ENCODE measurements around the gene ZAP70. TPM values are rescaled to one million over a fixed set of nuclear protein-coding genes. Genes with fewer than 3 reads are reported as not detected.

ZAP70 gene
- total and polyA plus RNA-seq, 2 donors (not counting 3 experiments of a cell fraction or from before 2014, with no cell fraction given): 0.14 TPM; not detected in 1

- H4K20me1 ChIP-seq (replicated peaks; ENCODE audit: control insufficient read depth, extremely low read depth, insufficient read depth, low read length): no peaks in the 10 kb centered on the region
- H3K9me1 ChIP-seq (replicated peaks; ENCODE audit: control insufficient read depth, extremely low read depth, insufficient read depth, low read length): no peaks in the 10 kb centered on the region
- no peak overlapping the region for H3K27ac ChIP-seq (ENCODE audit: insufficient read depth, low read depth, low read length)
- no peaks in the 10 kb centered on the region for H3K79me2 ChIP-seq (ENCODE audit: control insufficient read depth, insufficient read depth, low read length)
- H3K4me1 ChIP-seq (ENCODE audit: control insufficient read depth, extremely low read depth, insufficient read depth, low read length): no peaks in the 10 kb centered on the region
- dilution Hi-C loops (cut with MboI; ENCODE audit: extremely low pct_ligation_motif_present, low sequenced_read_pairs) (no loop called here), intact Hi-C loops (cut with micrococcal nuclease) (no loop called here)
- BruUV-seq (replicated peaks): no TSS peak
- ChIA-PET POLR2A (no interaction called here), CTCF (interaction anchor here (1.5 kb wide), 1 partner anchor 18 kb away, joined by 3 read pairs; no protein-coding TSS in a partner anchor)
- no peak overlapping the region for H3K9ac ChIP-seq (replicated peaks; ENCODE audit: extremely low read depth, insufficient read depth, low read length)
- H3K4me2 ChIP-seq (ENCODE audit: insufficient read depth, low read length): no peak overlapping the region
- H3K27me3 ChIP-seq (ENCODE audit: control insufficient read depth in 2 of 2, insufficient read depth in 2 of 2, low read length in 2 of 2): no peaks in the 10 kb centered on the region
- H2AFZ ChIP-seq (ENCODE audit: low read depth, low read length): no peak overlapping the region
- peaks cover 0 to 19% of the 10 kb centered on the region in 2 experiments for H3K36me3 ChIP-seq (ENCODE audit: control insufficient read depth in 2 of 2, extremely low read depth in 1 of 2, insufficient read depth in 2 of 2, low read length in 2 of 2)
- DNase-seq (ENCODE audit: low read depth, low spot score) (no peak), FAIRE-seq (no peak)
- no peaks in the 10 kb centered on the region for H3K9me3 ChIP-seq (replicated peaks; ENCODE audit: control insufficient read depth, insufficient read depth, low read length)
- no peak overlapping the region for H3K4me3 ChIP-seq (replicated peaks in 1 of 3; ENCODE audit: insufficient read depth in 1 of 3, low read depth in 1 of 3, low read length in 3 of 3)
- TF ChIP-seq POLR2A (IDR thresholded peaks at IDR 0.05; ENCODE audit: low read depth, low read length) (no peak), GATA2 (IDR thresholded peaks at IDR 0.05; ENCODE audit: insufficient read depth, insufficient read length, low read depth, low read length) (no peak), FOS (IDR thresholded peaks at IDR 0.05; ENCODE audit: borderline replicate concordance, insufficient read depth, low read length) (no peak)
- TF ChIP-seq, protein P1, sequence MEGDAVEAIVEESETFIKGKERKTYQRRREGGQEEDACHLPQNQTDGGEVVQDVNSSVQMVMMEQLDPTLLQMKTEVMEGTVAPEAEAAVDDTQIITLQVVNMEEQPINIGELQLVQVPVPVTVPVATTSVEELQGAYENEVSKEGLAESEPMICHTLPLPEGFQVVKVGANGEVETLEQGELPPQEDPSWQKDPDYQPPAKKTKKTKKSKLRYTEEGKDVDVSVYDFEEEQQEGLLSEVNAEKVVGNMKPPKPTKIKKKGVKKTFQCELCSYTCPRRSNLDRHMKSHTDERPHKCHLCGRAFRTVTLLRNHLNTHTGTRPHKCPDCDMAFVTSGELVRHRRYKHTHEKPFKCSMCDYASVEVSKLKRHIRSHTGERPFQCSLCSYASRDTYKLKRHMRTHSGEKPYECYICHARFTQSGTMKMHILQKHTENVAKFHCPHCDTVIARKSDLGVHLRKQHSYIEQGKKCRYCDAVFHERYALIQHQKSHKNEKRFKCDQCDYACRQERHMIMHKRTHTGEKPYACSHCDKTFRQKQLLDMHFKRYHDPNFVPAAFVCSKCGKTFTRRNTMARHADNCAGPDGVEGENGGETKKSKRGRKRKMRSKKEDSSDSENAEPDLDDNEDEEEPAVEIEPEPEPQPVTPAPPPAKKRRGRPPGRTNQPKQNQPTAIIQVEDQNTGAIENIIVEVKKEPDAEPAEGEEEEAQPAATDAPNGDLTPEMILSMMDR (IDR thresholded peaks at IDR 0.05; ENCODE audit: extremely low read depth in 1 of 2, insufficient read depth in 1 of 2, low read depth in 1 of 2, low read length in 2 of 2): no peak
Measured at GRCh38 chr2:97758131-97758705, 44.8 kb downstream of the ZAP70 start.

- Histone ChIP-seq H3K36me3 (ENCODE audit: control insufficient read depth in 2 of 2, extremely low read depth in 1 of 2, insufficient read depth in 2 of 2, low read length in 2 of 2) (peaks cover 0 to 21% of the 10 kb centered on the region in 2 experiments), H3K4me1 (ENCODE audit: control insufficient read depth, extremely low read depth, insufficient read depth, low read length) (no peaks in the 10 kb centered on the region), H3K27me3 (ENCODE audit: control insufficient read depth in 2 of 2, insufficient read depth in 2 of 2, low read length in 2 of 2) (no peaks in the 10 kb centered on the region), H3K4me2 (ENCODE audit: insufficient read depth, low read length) (no peak overlapping the region), H3K79me2 (ENCODE audit: control insufficient read depth, insufficient read depth, low read length) (no peaks in the 10 kb centered on the region), H3K9me3 (replicated peaks; ENCODE audit: control insufficient read depth, insufficient read depth, low read length) (no peaks in the 10 kb centered on the region), H2AFZ (ENCODE audit: low read depth, low read length) (no peak overlapping the region), H4K20me1 (replicated peaks; ENCODE audit: control insufficient read depth, extremely low read depth, insufficient read depth, low read length) (no peaks in the 10 kb centered on the region), H3K9ac (replicated peaks; ENCODE audit: extremely low read depth, insufficient read depth, low read length) (no peak overlapping the region), H3K9me1 (replicated peaks; ENCODE audit: control insufficient read depth, extremely low read depth, insufficient read depth, low read length) (no peaks in the 10 kb centered on the region), H3K27ac (ENCODE audit: insufficient read depth, low read depth, low read length) (no peak overlapping the region), H3K4me3 (replicated peaks in 1 of 3; ENCODE audit: insufficient read depth in 1 of 3, low read depth in 1 of 3, low read length in 3 of 3) (no peak overlapping the region)
- no peak for DNase-seq (ENCODE audit: low read depth, low spot score)
- no peak for FAIRE-seq
- ChIA-PET CTCF (interaction anchor here (1.1 kb wide), 1 partner anchor 14 kb away, joined by 4 read pairs; no protein-coding TSS in a partner anchor), POLR2A (no interaction called here)
- dilution Hi-C loops (cut with MboI; ENCODE audit: extremely low pct_ligation_motif_present, low sequenced_read_pairs): no loop called here
- no TSS peak for BruUV-seq (replicated peaks)
- intact Hi-C loops (cut with micrococcal nuclease): no loop called here
- TF ChIP-seq, protein P1 (IDR thresholded peaks at IDR 0.05; ENCODE audit: extremely low read depth in 1 of 2, insufficient read depth in 1 of 2, low read depth in 1 of 2, low read length in 2 of 2): no peak
- no peak for TF ChIP-seq GATA2 (IDR thresholded peaks at IDR 0.05; ENCODE audit: insufficient read depth, insufficient read length, low read depth, low read length)
- TF ChIP-seq POLR2AphosphoS5 (IDR thresholded peaks at IDR 0.05; ENCODE audit: insufficient read depth, low read depth, low read length): no peak
- no peak for TF ChIP-seq POLR2A (IDR thresholded peaks at IDR 0.05; ENCODE audit: low read depth, low read length)
- TF ChIP-seq EZH2 (IDR thresholded peaks at IDR 0.05; ENCODE audit: borderline replicate concordance, low read depth, low read length, severe bottlenecking): no peak
- TF ChIP-seq FOS (IDR thresholded peaks at IDR 0.05; ENCODE audit: borderline replicate concordance, insufficient read depth, low read length): no peak
Measured at GRCh38 chr2:97759727-97760407, 46.5 kb downstream of the ZAP70 start.
